GM23338 (cell line): ENCODE measurements around the gene C11orf16. TPM values are rescaled to one million over a fixed set of nuclear protein-coding genes. Genes with fewer than 3 reads are reported as not detected.

Experiments used
- ATAC-seq: fragments of 200-7000 bp; cut with Tn5 transposase; 3 replicates; pipeline ENCODE4 v1.9.1; 2020
- DNase-seq: peaks from one replicate; pipeline ENCODE4 v3.0.0-alpha.2; 2015; ENCODE audit warnings: low spot score
- H2AFZ ChIP-seq: fragments of 200-600 bp; sonication (generic); 2 replicates; pipeline ENCODE4 v1.8.0; 2016; ENCODE audit warnings: antibody characterized with exemption, mild to moderate bottlenecking, moderate library complexity
- H3F3A ChIP-seq: fragments of 200-600 bp; sonication (generic); replicated peaks from 2 replicates; pipeline ENCODE4 v1.8.0; 2017; ENCODE audit warnings: antibody characterized with exemption, mixed run types, low read depth
- H3K27ac ChIP-seq: fragments of 200-600 bp; sonication (generic); 2 replicates; pipeline ENCODE4 v1.6.1; 2016; ENCODE audit warnings: low read depth
- H3K27me3 ChIP-seq: fragments of 200-600 bp; sonication (generic); 2 replicates; pipeline ENCODE4 v1.8.0; 2016; ENCODE audit warnings: mild to moderate bottlenecking, mixed run types, moderate library complexity; ENCODE audit not compliant: insufficient read depth
- H3K36me3 ChIP-seq: fragments of 200-600 bp; sonication (generic); 2 replicates; pipeline ENCODE4 v1.8.0; 2016; ENCODE audit warnings: mild to moderate bottlenecking; ENCODE audit not compliant: insufficient read depth
- H3K4me1 ChIP-seq: fragments of 200-600 bp; sonication (generic); 2 replicates; pipeline ENCODE4 v1.8.0; 2016; ENCODE audit warnings: mild to moderate bottlenecking, moderate library complexity; ENCODE audit not compliant: insufficient read depth
- H3K4me2 ChIP-seq: fragments of 200-600 bp; sonication (generic); 2 replicates; pipeline ENCODE4 v1.7.1; 2017; ENCODE audit warnings: mixed run types
- H3K4me3 ChIP-seq: fragments of 200-600 bp; sonication (generic); 2 replicates; pipeline ENCODE4 v1.6.1; 2016; ENCODE audit warnings: mixed run types
- H3K79me2 ChIP-seq: fragments of 200-600 bp; sonication (generic); replicated peaks from 2 replicates; pipeline ENCODE4 v1.8.0; 2017; ENCODE audit warnings: mild to moderate bottlenecking; ENCODE audit not compliant: insufficient read depth
- H3K9me2 ChIP-seq: fragments of 200-600 bp; sonication (generic); 2 replicates; pipeline ENCODE4 v1.8.0; 2017; ENCODE audit not compliant: insufficient read depth
- H4K20me1 ChIP-seq: fragments of 200-600 bp; sonication (generic); replicated peaks from 2 replicates; pipeline ENCODE4 v1.8.0; 2017; ENCODE audit warnings: mild to moderate bottlenecking; ENCODE audit not compliant: insufficient read depth
- H3K27ac Mint-ChIP-seq: 2 replicates; pipeline ENCODE4 v1.8.0; 2020; ENCODE audit warnings: inconsistent platforms, mild to moderate bottlenecking, moderate library complexity, mixed read lengths
- H3K27me3 Mint-ChIP-seq: 3 replicates; pipeline ENCODE4 v1.8.0; 2022; ENCODE audit warnings: low read depth, mild to moderate bottlenecking, moderate library complexity, mixed read lengths, inconsistent platforms; ENCODE audit not compliant: insufficient read depth, poor library complexity
- H3K36me3 Mint-ChIP-seq: 3 replicates; pipeline ENCODE4 v1.8.0; 2021; ENCODE audit warnings: low read depth, mild to moderate bottlenecking, inconsistent platforms, moderate library complexity, mixed read lengths
- H3K4me1 Mint-ChIP-seq: 3 replicates; pipeline ENCODE4 v1.8.0; 2020; ENCODE audit warnings: mild to moderate bottlenecking, inconsistent platforms, mixed read lengths
- H3K4me3 Mint-ChIP-seq: 3 replicates; pipeline ENCODE4 v1.8.0; 2021; ENCODE audit warnings: moderate library complexity, mild to moderate bottlenecking, inconsistent platforms, mixed read lengths
- H3K9me3 Mint-ChIP-seq: 3 replicates; pipeline ENCODE4 v1.8.0; 2020; ENCODE audit warnings: moderate library complexity, mild to moderate bottlenecking, inconsistent platforms, mixed read lengths
- CREB1 ChIP-seq: fragments of 250-450 bp; sonication (Bioruptor Pico); IDR thresholded peaks from 2 replicates; pipeline ENCODE4 v1.5.0; 2020; ENCODE audit warnings: low read depth, mild to moderate bottlenecking, moderate library complexity
- CTCF ChIP-seq, 2 experiments: fragments of 200-600 bp in 1 of 2; sonication (generic) in 1 of 2; conservative IDR thresholded peaks; 2 replicates each; pipeline versions ENCODE4 v1.5.1 to v1.6.1; 2016 to 2017; ENCODE audit warnings: antibody characterized with exemption in 2 of 2, low read depth in 2 of 2, mild to moderate bottlenecking in 2 of 2, moderate library complexity in 1 of 2
- ETS1 ChIP-seq: IDR thresholded peaks from 2 replicates; pipeline ENCODE4 v1.6.1; 2016; ENCODE audit warnings: antibody characterized with exemption
- EZH2 ChIP-seq: fragments of 200-600 bp; sonication (generic); IDR thresholded peaks from one replicate; pipeline ENCODE4 v1.8.0; 2017; ENCODE audit warnings: antibody characterized with exemption, mild to moderate bottlenecking, low read depth; ENCODE audit not compliant: unreplicated experiment
- EZH2phosphoT487 ChIP-seq: fragments of 200-600 bp; sonication (generic); IDR thresholded peaks from one replicate; pipeline ENCODE4 v1.8.1; 2018; ENCODE audit warnings: antibody characterized with exemption; ENCODE audit not compliant: unreplicated experiment
- JUNB ChIP-seq: IDR thresholded peaks from one replicate; pipeline ENCODE4 v1.6.1; 2016; ENCODE audit warnings: antibody characterized with exemption; ENCODE audit not compliant: unreplicated experiment
- NANOG ChIP-seq: IDR thresholded peaks from 2 replicates; pipeline ENCODE4 v1.6.1; 2016; ENCODE audit warnings: antibody characterized with exemption, borderline replicate concordance
- POLR2AphosphoS5 ChIP-seq: IDR thresholded peaks from 2 replicates; pipeline ENCODE4 v1.6.1; 2016; ENCODE audit warnings: antibody characterized with exemption, low read depth
- REST ChIP-seq: IDR thresholded peaks from one replicate; pipeline ENCODE4 v1.6.1; 2018; ENCODE audit warnings: antibody characterized with exemption; ENCODE audit not compliant: unreplicated experiment
- STAT1 ChIP-seq: IDR thresholded peaks from one replicate; pipeline ENCODE4 v1.6.1; 2016; ENCODE audit warnings: antibody characterized with exemption; ENCODE audit not compliant: unreplicated experiment
- ZNF114 ChIP-seq: fragments of 250-450 bp; sonication (Bioruptor Pico); IDR thresholded peaks from 2 replicates; pipeline ENCODE4 v1.5.0; 2020; ENCODE audit warnings: mild to moderate bottlenecking, moderate library complexity
- ZNF331 ChIP-seq: fragments of 250-450 bp; sonication (Bioruptor Pico); IDR thresholded peaks from 2 replicates; pipeline ENCODE4 v1.5.0; 2020; ENCODE audit warnings: low read depth, mild to moderate bottlenecking, moderate library complexity
- ZNF462 ChIP-seq: fragments of 250-450 bp; sonication (Bioruptor Pico); IDR thresholded peaks from 2 replicates; pipeline ENCODE4 v1.5.0; 2020; ENCODE audit warnings: mild to moderate bottlenecking, moderate library complexity
- polyA plus RNA-seq: library from polyadenylated mRNA; unstranded; fragments of >200 nt; fragmentation: Nextera tagmentation; extraction: Ambion mirVana; gene quantifications from 2 replicates; pipeline ENCODE4 v1.2.1, GENCODE V29; 2016
- total RNA-seq: library from RNA; depleted of rRNA; stranded (reverse); fragments of >200 nt; shearing (Covaris generic); gene quantifications from 2 replicates; pipeline ENCODE4 v1.2.3, GENCODE V29; 2014

The C11orf16 gene
- total and polyA plus RNA-seq, 2 experiments from 2014 or later: not detected

- H3F3A ChIP-seq: peaks cover 4% of the 10 kb centered on the region; the same call in 1 of the 2 replicates
- no peak overlapping the region for H3K4me3 Mint-ChIP-seq
- H3K36me3 ChIP-seq: no peaks in the 10 kb centered on the region
- H3K4me3 ChIP-seq: no peak overlapping the region
- peaks cover 2% of the 10 kb centered on the region; the same call in 2 of the 3 replicates for H3K36me3 Mint-ChIP-seq
- H3K27ac ChIP-seq: no peak overlapping the region
- H3K79me2 ChIP-seq: no peaks in the 10 kb centered on the region
- peaks cover 11% of the 10 kb centered on the region for H3K4me1 ChIP-seq
- peaks cover 13% of the 10 kb centered on the region for H3K4me1 Mint-ChIP-seq
- no peak overlapping the region for H3K27ac Mint-ChIP-seq
- TF ChIP-seq STAT1 (no peak), NANOG (no peak), ETS1 (no peak), CTCF (conservative IDR thresholded peaks at IDR 0.05; ENCODE audit: low read depth in 2 of 2) (no peak), ZNF462 (no peak), ZNF114 (CRISPR knock-in tag) (no peak), POLR2AphosphoS5 (no peak), ZNF331 (CRISPR knock-in tag) (no peak), EZH2phosphoT487 (no peak), EZH2 (no peak), REST (no peak), CREB1 (CRISPR knock-in tag) (no peak), JUNB (no peak)
- no peaks in the 10 kb centered on the region for H3K9me3 Mint-ChIP-seq
- H4K20me1 ChIP-seq: no peaks in the 10 kb centered on the region
- no peak overlapping the region for H3K4me2 ChIP-seq
- DNase-seq (no peak), ATAC-seq (no peak)
- H3K27me3 ChIP-seq: peaks cover 25% of the 10 kb centered on the region
- peaks cover 16% of the 10 kb centered on the region for H3K27me3 Mint-ChIP-seq
- H3K9me2 ChIP-seq: no peaks in the 10 kb centered on the region
- no peak overlapping the region for H2AFZ ChIP-seq
Observed at GRCh38 chr11:8908099-8908498, 24.6 kb downstream of the C11orf16 start.
